A549 (cell line): ENCODE results near the gene ABHD8. TPM values are rescaled to one million over a fixed set of nuclear protein-coding genes. Genes with fewer than 3 reads are reported as not detected.

Experiments used
- ATAC-seq, 2 experiments: fragments of 200-7000 bp in 1 of 2; fragments of >200 bp in 1 of 2; cut with Nextera tagmentation in 1 of 2; cut with Tn5 transposase in 1 of 2; 3 replicates each; pipeline versions ENCODE4 v1.8.0 to v1.9.1; 2018 to 2020; ENCODE audit warnings: mild to moderate bottlenecking in 1 of 2, moderate library complexity in 1 of 2
- CTCF ChIA-PET: fragments of 300-600 bp; sonication (Branson Sonifier 250); formaldehyde crosslinking; extraction: SDS; loops from one replicate; lab custom pipeline; 2021; ENCODE audit warnings: antibody characterized with exemption, inconsistent platforms; lab: Yijun Ruan, JAX
- POLR2A ChIA-PET: fragments of 350-600 bp; formaldehyde crosslinking; extraction: SDS; loops from one replicate; lab custom pipeline; 2021; ENCODE audit warnings: antibody characterized with exemption, inconsistent platforms; lab: Yijun Ruan, JAX
- DNase-seq, 2 experiments: peaks; one replicate each; pipeline versions ENCODE4 v3.0.0 to v3.0.0-alpha.2; 2011 to 2016; ENCODE audit warnings: low read depth in 1 of 2, low spot score in 1 of 2
- FAIRE-seq: peaks from 2 replicates; lab custom pipeline; 2011; peaks lifted over from hg19 to GRCh38; lab: Jason Lieb, UNC
- H3K27ac ChIP-seq, 2 experiments: fragments of >200 bp; sonication (Bioruptor Twin); formaldehyde crosslinking; 3 replicates each; pipeline ENCODE4 v1.5.1; 2016 to 2017
- H3K4me1 ChIP-seq: fragments of >200 bp; sonication (Bioruptor Twin); formaldehyde crosslinking; 3 replicates; pipeline ENCODE4 v1.6.1; 2016
- H3K4me2 ChIP-seq: fragments of >200 bp; sonication (Bioruptor Twin); formaldehyde crosslinking; 3 replicates; pipeline ENCODE4 v1.6.1; 2016
- H3K4me3 ChIP-seq: fragments of >200 bp; sonication (Bioruptor Twin); formaldehyde crosslinking; 3 replicates; pipeline ENCODE4 v1.5.1; 2016
- H3K9me3 ChIP-seq: fragments of >200 bp; sonication (Bioruptor Twin); formaldehyde crosslinking; 3 replicates; pipeline ENCODE4 v1.6.1; 2016
- CBX2 ChIP-seq: fragments of 200-600 bp; sonication (generic); IDR thresholded peaks from 2 replicates; pipeline ENCODE4 v1.6.1; 2016; ENCODE audit warnings: low read depth, mild to moderate bottlenecking, borderline replicate concordance
- CBX8 ChIP-seq: fragments of 200-600 bp; sonication (generic); IDR thresholded peaks from 2 replicates; pipeline ENCODE4 v1.6.1; 2016
- CEBPB ChIP-seq, 2 experiments: fragments of >200 bp in 1 of 2; sonication (Bioruptor Twin) in 1 of 2; formaldehyde crosslinking in 1 of 2; IDR thresholded peaks; 2 replicates each; pipeline ENCODE4 v1.6.1; 2012 to 2016
- CHD2 ChIP-seq: fragments of 150-350 bp; IDR thresholded peaks from 2 replicates; pipeline ENCODE4 v1.6.1; 2014; ENCODE audit warnings: low read length; ENCODE audit not compliant: partially characterized antibody
- EHF ChIP-seq: fragments of 250-450 bp; sonication (Bioruptor Pico); IDR thresholded peaks from 2 replicates; pipeline ENCODE4 v1.5.0; 2020; ENCODE audit warnings: mild to moderate bottlenecking
- EHMT2 ChIP-seq: fragments of 200-600 bp; sonication (generic); IDR thresholded peaks from 2 replicates; pipeline ENCODE4 v1.6.1; 2016; ENCODE audit warnings: antibody characterized with exemption, low read depth, mild to moderate bottlenecking, moderate library complexity
- EP300 ChIP-seq, 2 experiments: fragments of >200 bp; sonication (Bioruptor Twin); formaldehyde crosslinking; IDR thresholded peaks; 2 replicates in 1 of 2; 3 replicates in 1 of 2; pipeline ENCODE4 v1.6.1; 2016 to 2017
- ESRRA ChIP-seq: fragments of 150-350 bp; IDR thresholded peaks from 2 replicates; pipeline ENCODE4 v1.6.1; 2014; ENCODE audit warnings: mild to moderate bottlenecking, low read length, borderline replicate concordance
- FOXS1 ChIP-seq: fragments of 250-450 bp; sonication (Bioruptor Pico); IDR thresholded peaks from 2 replicates; pipeline ENCODE4 v1.5.0; 2020; ENCODE audit warnings: mild to moderate bottlenecking, moderate library complexity
- HDAC2 ChIP-seq: fragments of 200-600 bp; sonication (generic); IDR thresholded peaks from 2 replicates; pipeline ENCODE4 v1.6.1; 2016
- HOXA7 ChIP-seq: fragments of 250-450 bp; sonication (Bioruptor Pico); IDR thresholded peaks from 2 replicates; pipeline ENCODE4 v1.5.0; 2020; ENCODE audit warnings: mild to moderate bottlenecking, moderate library complexity
- HOXB13 ChIP-seq: fragments of 250-450 bp; sonication (Bioruptor Pico); IDR thresholded peaks from 2 replicates; pipeline ENCODE4 v1.5.0; 2020; ENCODE audit warnings: low read depth, mild to moderate bottlenecking, moderate library complexity
- HOXB5 ChIP-seq: fragments of 250-450 bp; sonication (Bioruptor Pico); IDR thresholded peaks from 2 replicates; pipeline ENCODE4 v1.5.0; 2020; ENCODE audit warnings: mild to moderate bottlenecking, moderate library complexity
- JUN ChIP-seq, 2 experiments: fragments of >200 bp; sonication (Bioruptor Twin); formaldehyde crosslinking; IDR thresholded peaks; 2 replicates in 1 of 2; 3 replicates in 1 of 2; pipeline ENCODE4 v1.6.1; 2016 to 2017
- KDM1A ChIP-seq: fragments of 200-600 bp; sonication (generic); IDR thresholded peaks from 2 replicates; pipeline ENCODE4 v1.6.1; 2016; ENCODE audit warnings: low read depth, mild to moderate bottlenecking
- MAFK ChIP-seq: fragments of 450-650 bp; IDR thresholded peaks from 2 replicates; pipeline ENCODE4 v1.6.1; 2014; ENCODE audit not compliant: partially characterized antibody
- MAZ ChIP-seq: fragments of 150-350 bp; IDR thresholded peaks from 2 replicates; pipeline ENCODE4 v1.6.1; 2014; ENCODE audit warnings: antibody characterized with exemption, low read depth, low read length, borderline replicate concordance
- POLR2A ChIP-seq: IDR thresholded peaks from 2 replicates; pipeline ENCODE4 v1.6.1; 2012; ENCODE audit warnings: mild to moderate bottlenecking, low read length
- POLR2AphosphoS2 ChIP-seq: conservative IDR thresholded peaks from 2 replicates; pipeline ENCODE4 v1.6.1; 2012; ENCODE audit warnings: low read length, improper control_type of control experiment, inconsistent platforms
- RFX5 ChIP-seq: fragments of 450-650 bp; IDR thresholded peaks from 2 replicates; pipeline ENCODE4 v1.7.1; 2014; ENCODE audit warnings: antibody characterized with exemption, mild to moderate bottlenecking, moderate library complexity
- SREBF2 ChIP-seq: fragments of 450-650 bp; IDR thresholded peaks from 2 replicates; pipeline ENCODE4 v1.6.1; 2014; ENCODE audit warnings: mild to moderate bottlenecking, moderate library complexity
- TFCP2L1 ChIP-seq: fragments of 250-450 bp; sonication (Bioruptor Pico); IDR thresholded peaks from 2 replicates; pipeline ENCODE4 v1.5.0; 2021; ENCODE audit warnings: mild to moderate bottlenecking
- WGBS: methylation state at CpG from one replicate; pipeline ENCODE4 v1.1.6; 2017; ENCODE audit errors: missing lambda C conversion rate; 5-methylcytosine and 5-hydroxymethylcytosine counted together
- polyA plus RNA-seq, 4 experiments: library from polyadenylated mRNA; depleted of rRNA in 3 of 4; stranded (reverse); fragments of >200 nt; fragmentation: RNase III in 1 of 4; extraction: RNeasy Plus Mini Kit Qiagen cat#74134 plus additional on column Dnase treatment in 1 of 4; gene quantifications; 2 replicates in 3 of 4; 3 replicates in 1 of 4; pipeline ENCODE4 v1.2.3, GENCODE V29; 2011 to 2017
- TF ChIP-seq, protein P1 (sequence below): fragments of 250-450 bp; sonication (Bioruptor Pico); IDR thresholded peaks from 2 replicates; pipeline ENCODE4 v1.5.0; 2020; ENCODE audit warnings: low read depth, mild to moderate bottlenecking, moderate library complexity
- TF ChIP-seq, protein P2 (sequence below): IDR thresholded peaks from 2 replicates; pipeline ENCODE4 v1.6.1; 2012; ENCODE audit warnings: low read depth, borderline replicate concordance
- TF ChIP-seq, protein P3 (sequence below): fragments of >200 bp; sonication (Bioruptor Twin); formaldehyde crosslinking; IDR thresholded peaks from 3 replicates; pipeline ENCODE4 v1.6.1; 2016
- TF ChIP-seq, protein P4 (sequence below): IDR thresholded peaks from 2 replicates; pipeline ENCODE4 v1.6.1; 2012
- TF ChIP-seq, protein P5 (sequence below): IDR thresholded peaks from 2 replicates; pipeline ENCODE4 v1.6.1; 2012
- TF ChIP-seq, protein P6 (sequence below): fragments of 450-650 bp; IDR thresholded peaks from 2 replicates; pipeline ENCODE4 v1.6.1; 2014; ENCODE audit warnings: antibody characterized with exemption

ABHD8 gene
- polyA plus RNA-seq, 2 of the 4 experiments (the other 2 are of a cell fraction), result 2.3 to 4.2 TPM

DNA sequence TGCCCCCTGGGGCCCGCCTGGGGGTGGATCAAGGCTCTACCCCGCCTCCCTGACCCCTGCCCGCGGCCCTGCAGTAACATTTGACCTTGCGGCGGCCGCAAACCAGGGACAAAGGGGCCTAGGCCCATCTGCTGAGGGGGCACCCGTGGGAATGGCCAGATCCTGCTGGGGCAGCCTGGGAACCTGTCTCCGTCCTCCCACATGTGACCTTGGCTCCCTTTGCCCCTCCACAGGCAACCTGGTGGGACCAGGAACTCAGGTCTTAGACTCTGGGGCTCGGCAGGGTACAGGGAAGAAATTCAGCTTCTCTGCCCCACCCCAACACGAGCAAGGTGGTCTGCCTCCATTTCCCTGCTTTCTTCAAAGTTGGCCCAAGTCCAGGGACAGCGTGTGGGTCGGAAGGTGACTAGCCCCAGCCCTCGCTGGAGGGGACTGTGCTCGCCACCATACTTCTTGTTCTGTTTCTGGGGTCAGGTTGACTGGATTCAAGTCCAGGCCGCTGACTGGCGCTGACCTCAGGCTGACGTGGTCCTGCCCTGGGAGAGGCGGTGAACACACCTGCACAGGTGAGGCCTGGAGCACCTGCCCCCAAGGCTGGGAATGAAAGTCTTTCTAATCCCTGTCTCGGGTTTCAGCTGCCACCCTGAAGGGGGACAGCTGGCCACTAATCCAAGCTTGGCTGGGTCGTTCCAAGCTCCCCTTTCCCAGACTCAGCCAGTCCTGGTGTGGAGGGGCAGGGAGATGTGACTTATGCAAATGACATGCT is 55.0 kb downstream of the ABHD8 start (continued):
- no peak for TF ChIP-seq CBX2
- no peak for TF ChIP-seq HOXB13
- TF ChIP-seq, protein P1, sequence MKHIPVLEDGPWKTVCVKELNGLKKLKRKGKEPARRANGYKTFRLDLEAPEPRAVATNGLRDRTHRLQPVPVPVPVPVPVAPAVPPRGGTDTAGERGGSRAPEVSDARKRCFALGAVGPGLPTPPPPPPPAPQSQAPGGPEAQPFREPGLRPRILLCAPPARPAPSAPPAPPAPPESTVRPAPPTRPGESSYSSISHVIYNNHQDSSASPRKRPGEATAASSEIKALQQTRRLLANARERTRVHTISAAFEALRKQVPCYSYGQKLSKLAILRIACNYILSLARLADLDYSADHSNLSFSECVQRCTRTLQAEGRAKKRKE, result no peak
- TF ChIP-seq MAZ, result no peak
- no peak for TF ChIP-seq HOXA7 (CRISPR knock-in tag)

DNA sequence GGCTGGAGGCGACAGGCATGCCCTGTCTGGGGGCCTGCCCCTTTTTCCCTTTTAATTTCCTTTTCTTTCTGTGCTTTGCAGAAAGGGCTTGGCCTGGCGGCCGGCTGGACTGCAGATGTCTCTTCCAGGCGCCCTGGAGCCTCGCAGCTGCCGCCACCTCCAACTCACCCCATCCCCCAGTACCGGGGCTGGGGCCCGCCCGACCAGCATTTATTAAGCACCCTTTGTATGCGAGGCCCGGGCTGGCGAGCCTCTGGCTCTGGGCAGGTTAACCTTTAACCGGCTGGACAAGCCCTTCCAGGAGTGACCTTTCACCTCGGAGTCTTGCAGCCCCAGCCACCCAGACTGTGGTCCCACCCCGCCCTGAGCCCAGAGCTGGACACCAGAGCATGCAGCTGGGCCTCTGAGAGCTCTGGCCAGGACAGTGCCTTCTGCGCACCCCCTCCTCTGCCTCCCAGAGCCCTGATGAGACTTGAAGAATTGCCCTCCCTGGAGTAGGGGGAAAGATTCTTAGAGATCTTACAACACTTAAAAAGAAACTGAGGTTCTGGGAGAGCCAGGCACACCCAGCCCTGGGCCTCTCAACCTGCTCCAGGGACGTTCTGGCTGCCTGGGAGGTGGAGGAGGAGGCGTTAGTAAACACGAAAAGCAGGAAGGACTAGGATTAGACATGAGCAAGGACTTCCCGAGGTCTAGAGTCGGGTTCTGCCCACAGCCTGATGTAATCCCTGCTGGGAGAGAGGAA is 56.4 kb downstream of the ABHD8 start:
- POLR2A ChIA-PET, result interaction anchor here (0.9 kb wide), 1 partner anchor 58 kb away, joined by 3 read pairs; no protein-coding TSS in a partner anchor
- 3% methylated on average over 12 of the region's 21 CpGs for WGBS
- H3K4me2 ChIP-seq, result peak overlapping the region; percentile 90
- FAIRE-seq, result no peak
- peak overlapping the region; percentile 93 for H3K4me3 ChIP-seq
- peak; percentile 20 to 51; a peak in 4 of 6 replicates for ATAC-seq
- peak in 1 of 2 experiments; percentile 68 for DNase-seq
- peaks cover 53% of the 10 kb centered on the region for H3K4me1 ChIP-seq
- CTCF ChIA-PET, result interaction anchor here (4.9 kb wide), 1 partner anchor 14 kb away, joined by 51 read pairs; no protein-coding TSS in a partner anchor
- peak overlapping the region; percentile 92 to 96 for H3K27ac ChIP-seq
- TF ChIP-seq KDM1A, result peak; percentile 92
- TF ChIP-seq, protein P2, sequence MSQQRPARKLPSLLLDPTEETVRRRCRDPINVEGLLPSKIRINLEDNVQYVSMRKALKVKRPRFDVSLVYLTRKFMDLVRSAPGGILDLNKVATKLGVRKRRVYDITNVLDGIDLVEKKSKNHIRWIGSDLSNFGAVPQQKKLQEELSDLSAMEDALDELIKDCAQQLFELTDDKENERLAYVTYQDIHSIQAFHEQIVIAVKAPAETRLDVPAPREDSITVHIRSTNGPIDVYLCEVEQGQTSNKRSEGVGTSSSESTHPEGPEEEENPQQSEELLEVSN, result 0 out of 2 replicates have a peak, but pooled peaks have one; percentile 15
- no peak for TF ChIP-seq POLR2AphosphoS2
- H3K9me3 ChIP-seq, result no peaks in the 10 kb centered on the region

DNA sequence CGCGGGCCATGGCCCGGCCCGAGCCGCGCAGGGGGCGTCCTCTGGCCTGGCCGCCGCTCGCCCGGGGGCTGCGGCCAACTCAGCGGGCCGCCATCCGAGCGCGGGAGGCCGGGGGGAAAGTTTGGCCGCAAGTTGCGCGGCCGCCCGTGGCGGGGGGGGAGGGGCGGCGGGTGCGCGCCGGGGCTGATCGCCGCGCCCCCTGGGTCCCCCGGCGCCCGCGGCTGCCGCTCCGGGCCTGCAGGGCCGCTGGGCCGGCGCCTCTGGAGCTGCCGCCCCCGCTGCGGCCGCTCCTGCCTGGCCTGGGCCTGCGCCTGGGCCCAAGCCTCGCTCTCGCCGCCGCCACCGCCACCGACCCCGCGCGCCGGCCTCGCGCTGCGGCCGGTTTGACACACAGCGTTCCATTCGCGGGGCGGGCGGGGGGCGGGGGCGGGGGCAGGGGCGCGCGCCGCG is 57.7 kb downstream of the ABHD8 start, which contains the start of gene NR2F6:
Gene NR2F6, minus strand, starts transcription at position 385 of the 450 bp plus-strand sequence. CDS start 699 bp downstream, outside the sequence.
- WGBS, result no CpG with 5 or more reads among the region's 72 CpGs
- DNase-seq, result no peak
- POLR2A ChIA-PET, result interaction anchor here (0.8 kb wide), 1 partner anchor 63 kb away, joined by 6 read pairs; the partner anchor contains the start of gene DDA1
- CTCF ChIA-PET, result interaction anchor here (0.7 kb wide), 1 partner anchor 11 kb away, joined by 3 read pairs; no protein-coding TSS in a partner anchor
- Histone ChIP-seq H3K4me2 (peak within 1 kb of the TSS; percentile 90), H3K27ac (peak within 1 kb of the TSS; percentile 92 to 96), H3K4me1 (peaks cover 66% of the 10 kb centered on the region), H3K4me3 (peak within 1 kb of the TSS; percentile 93), H3K9me3 (no peaks in the 10 kb centered on the region)
- FAIRE-seq, result no peak
- peak in 1 of 2 experiments; percentile 1; a peak in 2 of 6 replicates for ATAC-seq
- no peak for TF ChIP-seq CBX8
- TF ChIP-seq FOXS1 (CRISPR knock-in tag), result no peak
- TF ChIP-seq RFX5, result no peak
- TF ChIP-seq, protein P3, sequence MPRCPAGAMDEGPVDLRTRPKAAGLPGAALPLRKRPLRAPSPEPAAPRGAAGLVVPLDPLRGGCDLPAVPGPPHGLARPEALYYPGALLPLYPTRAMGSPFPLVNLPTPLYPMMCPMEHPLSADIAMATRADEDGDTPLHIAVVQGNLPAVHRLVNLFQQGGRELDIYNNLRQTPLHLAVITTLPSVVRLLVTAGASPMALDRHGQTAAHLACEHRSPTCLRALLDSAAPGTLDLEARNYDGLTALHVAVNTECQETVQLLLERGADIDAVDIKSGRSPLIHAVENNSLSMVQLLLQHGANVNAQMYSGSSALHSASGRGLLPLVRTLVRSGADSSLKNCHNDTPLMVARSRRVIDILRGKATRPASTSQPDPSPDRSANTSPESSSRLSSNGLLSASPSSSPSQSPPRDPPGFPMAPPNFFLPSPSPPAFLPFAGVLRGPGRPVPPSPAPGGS, result peak; percentile 45; the same call in 1 of the 3 replicates
- TF ChIP-seq CHD2, result no peak
- TF ChIP-seq POLR2A, result peak; percentile 44
- TF ChIP-seq ESRRA, result no peak
- TF ChIP-seq, protein P4, sequence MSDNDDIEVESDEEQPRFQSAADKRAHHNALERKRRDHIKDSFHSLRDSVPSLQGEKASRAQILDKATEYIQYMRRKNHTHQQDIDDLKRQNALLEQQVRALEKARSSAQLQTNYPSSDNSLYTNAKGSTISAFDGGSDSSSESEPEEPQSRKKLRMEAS, result no peak
- TF ChIP-seq EHMT2, result no peak
- no peak for TF ChIP-seq EHF (CRISPR knock-in tag)
- no peak for TF ChIP-seq HDAC2
- TF ChIP-seq, protein P5, sequence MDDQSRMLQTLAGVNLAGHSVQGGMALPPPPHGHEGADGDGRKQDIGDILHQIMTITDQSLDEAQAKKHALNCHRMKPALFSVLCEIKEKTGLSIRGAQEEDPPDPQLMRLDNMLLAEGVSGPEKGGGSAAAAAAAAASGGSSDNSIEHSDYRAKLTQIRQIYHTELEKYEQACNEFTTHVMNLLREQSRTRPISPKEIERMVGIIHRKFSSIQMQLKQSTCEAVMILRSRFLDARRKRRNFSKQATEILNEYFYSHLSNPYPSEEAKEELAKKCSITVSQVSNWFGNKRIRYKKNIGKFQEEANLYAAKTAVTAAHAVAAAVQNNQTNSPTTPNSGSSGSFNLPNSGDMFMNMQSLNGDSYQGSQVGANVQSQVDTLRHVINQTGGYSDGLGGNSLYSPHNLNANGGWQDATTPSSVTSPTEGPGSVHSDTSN, result no peak
- no peak for TF ChIP-seq HOXB5 (CRISPR knock-in tag)
- no peak for TF ChIP-seq SREBF2
- TF ChIP-seq, protein P6, sequence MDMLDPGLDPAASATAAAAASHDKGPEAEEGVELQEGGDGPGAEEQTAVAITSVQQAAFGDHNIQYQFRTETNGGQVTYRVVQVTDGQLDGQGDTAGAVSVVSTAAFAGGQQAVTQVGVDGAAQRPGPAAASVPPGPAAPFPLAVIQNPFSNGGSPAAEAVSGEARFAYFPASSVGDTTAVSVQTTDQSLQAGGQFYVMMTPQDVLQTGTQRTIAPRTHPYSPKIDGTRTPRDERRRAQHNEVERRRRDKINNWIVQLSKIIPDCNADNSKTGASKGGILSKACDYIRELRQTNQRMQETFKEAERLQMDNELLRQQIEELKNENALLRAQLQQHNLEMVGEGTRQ, result no peak
- TF ChIP-seq CEBPB (IDR thresholded peaks at IDR 0.05), result no peak
- TF ChIP-seq TFCP2L1, result no peak
- no peak for TF ChIP-seq MAFK
- TF ChIP-seq POLR2AphosphoS2, result no peak
- TF ChIP-seq EP300 (IDR thresholded peaks at IDR 0.05), result no peak
- no peak for TF ChIP-seq KDM1A
- TF ChIP-seq HOXA7 (CRISPR knock-in tag), result no peak
- peak in 1 of 2 experiments; percentile 27; a peak in 1 of 5 replicates for TF ChIP-seq JUN (IDR thresholded peaks at IDR 0.05)
- TF ChIP-seq, all 56 proteins: peak for 3
